SU-DHL-6 (cell line): ENCODE data around the gene HIPK2.

Experiments
- H2AFZ ChIP-seq: fragments of 200-600 bp; sonication (generic); 2 replicates; pipeline ENCODE4 v1.6.1; 2014; ENCODE audit warnings: low read depth, mild to moderate bottlenecking, moderate library complexity, mixed read lengths, antibody characterized with exemption, low read length; ENCODE audit not compliant: severe bottlenecking
- H3F3A ChIP-seq: fragments of 200-600 bp; shearing (Covaris generic); 2 replicates; pipeline ENCODE4 v1.6.0; 2016; ENCODE audit warnings: antibody characterized with exemption, mild to moderate bottlenecking; ENCODE audit not compliant: insufficient read depth
- H3K27ac ChIP-seq: fragments of 200-600 bp; sonication (generic); 2 replicates; pipeline ENCODE4 v1.5.1; 2016; ENCODE audit warnings: low read depth, mild to moderate bottlenecking, low read length, moderate library complexity, mixed read lengths
- H3K27me3 ChIP-seq: fragments of 200-600 bp; sonication (generic), shearing (Covaris generic); 2 replicates; pipeline ENCODE4 v1.6.0; 2014; ENCODE audit warnings: mild to moderate bottlenecking, low read length
- H3K36me3 ChIP-seq: fragments of 200-600 bp; sonication (generic); 2 replicates; pipeline ENCODE4 v1.6.1; 2014; ENCODE audit warnings: mild to moderate bottlenecking, low read length, mixed read lengths
- H3K4me2 ChIP-seq: fragments of 300-600, 200-600 bp; shearing (Covaris generic), sonication (generic); 2 replicates; pipeline ENCODE4 v1.6.0; 2014; ENCODE audit warnings: low read length, low read depth, mild to moderate bottlenecking; ENCODE audit not compliant: poor library complexity, severe bottlenecking
- H3K4me3 ChIP-seq: fragments of 200-600 bp; sonication (generic); 2 replicates; pipeline ENCODE4 v1.5.1; 2014; ENCODE audit warnings: antibody characterized with exemption, low read length, mild to moderate bottlenecking, mixed read lengths; ENCODE audit not compliant: insufficient read depth, poor library complexity, severe bottlenecking
- H3K79me2 ChIP-seq: fragments of 200-600 bp; sonication (generic); 2 replicates; pipeline ENCODE4 v1.6.1; 2014; ENCODE audit warnings: mild to moderate bottlenecking, low read length, moderate library complexity; ENCODE audit not compliant: insufficient read depth
- H3K9ac ChIP-seq: fragments of 200-600 bp; sonication (generic); 2 replicates; pipeline ENCODE4 v1.7.0; 2014; ENCODE audit warnings: mild to moderate bottlenecking, low read length
- H3K9me2 ChIP-seq: fragments of 200-600 bp; sonication (generic); replicated peaks from 2 replicates; pipeline ENCODE4 v1.6.1; 2014; ENCODE audit warnings: low read length; ENCODE audit not compliant: insufficient read depth
- H3K9me3 ChIP-seq: fragments of 200-600 bp; sonication (generic); 2 replicates; pipeline ENCODE4 v1.6.1; 2014; ENCODE audit warnings: low read length, mixed read lengths; ENCODE audit not compliant: insufficient read depth
- H4K20me1 ChIP-seq: fragments of 200-600 bp; sonication (generic); 2 replicates; pipeline ENCODE4 v1.6.1; 2014; ENCODE audit warnings: low read depth, mild to moderate bottlenecking, antibody characterized with exemption, low read length, moderate library complexity, mixed read lengths
- EZH2phosphoT487 ChIP-seq: fragments of 200-600 bp; sonication (generic), shearing (Covaris generic); conservative IDR thresholded peaks from 2 replicates; pipeline ENCODE4 v1.6.1; 2018; ENCODE audit warnings: mild to moderate bottlenecking, antibody characterized with exemption, low read length, moderate library complexity, mixed read lengths
- TF ChIP-seq, protein P1 (sequence below): fragments of 200-600 bp; sonication (generic); IDR thresholded peaks from one replicate; pipeline ENCODE4 v1.5.1; 2017; ENCODE audit warnings: antibody characterized with exemption, mild to moderate bottlenecking, low read length, moderate library complexity; ENCODE audit not compliant: insufficient read depth, poor library complexity, severe bottlenecking

Gene HIPK2

GRCh38 chr7:139567647-139568345 lies 210.0 kb downstream of the HIPK2 start:
- no peak overlapping the region for H3K9ac ChIP-seq
- no peaks in the 10 kb centered on the region for H3K27me3 ChIP-seq
- TF ChIP-seq EZH2phosphoT487 = no peak
- TF ChIP-seq, protein P1, sequence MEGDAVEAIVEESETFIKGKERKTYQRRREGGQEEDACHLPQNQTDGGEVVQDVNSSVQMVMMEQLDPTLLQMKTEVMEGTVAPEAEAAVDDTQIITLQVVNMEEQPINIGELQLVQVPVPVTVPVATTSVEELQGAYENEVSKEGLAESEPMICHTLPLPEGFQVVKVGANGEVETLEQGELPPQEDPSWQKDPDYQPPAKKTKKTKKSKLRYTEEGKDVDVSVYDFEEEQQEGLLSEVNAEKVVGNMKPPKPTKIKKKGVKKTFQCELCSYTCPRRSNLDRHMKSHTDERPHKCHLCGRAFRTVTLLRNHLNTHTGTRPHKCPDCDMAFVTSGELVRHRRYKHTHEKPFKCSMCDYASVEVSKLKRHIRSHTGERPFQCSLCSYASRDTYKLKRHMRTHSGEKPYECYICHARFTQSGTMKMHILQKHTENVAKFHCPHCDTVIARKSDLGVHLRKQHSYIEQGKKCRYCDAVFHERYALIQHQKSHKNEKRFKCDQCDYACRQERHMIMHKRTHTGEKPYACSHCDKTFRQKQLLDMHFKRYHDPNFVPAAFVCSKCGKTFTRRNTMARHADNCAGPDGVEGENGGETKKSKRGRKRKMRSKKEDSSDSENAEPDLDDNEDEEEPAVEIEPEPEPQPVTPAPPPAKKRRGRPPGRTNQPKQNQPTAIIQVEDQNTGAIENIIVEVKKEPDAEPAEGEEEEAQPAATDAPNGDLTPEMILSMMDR = no peak
- no peaks in the 10 kb centered on the region for H3F3A ChIP-seq
- no peaks in the 10 kb centered on the region for H3K36me3 ChIP-seq
- H3K4me3 ChIP-seq = no peak overlapping the region
- H3K27ac ChIP-seq = no peak overlapping the region
- no peak overlapping the region for H2AFZ ChIP-seq
- no peak overlapping the region for H3K4me2 ChIP-seq
- no peaks in the 10 kb centered on the region for H4K20me1 ChIP-seq
- no peaks in the 10 kb centered on the region for H3K9me2 ChIP-seq
- no peaks in the 10 kb centered on the region for H3K79me2 ChIP-seq
- H3K9me3 ChIP-seq = no peaks in the 10 kb centered on the region

- no peaks in the 10 kb centered on the region for H3K9me2 ChIP-seq
- no peaks in the 10 kb centered on the region for H3F3A ChIP-seq
- H3K79me2 ChIP-seq = no peaks in the 10 kb centered on the region
- H3K4me2 ChIP-seq = no peak overlapping the region
- H3K27me3 ChIP-seq = no peaks in the 10 kb centered on the region
- no peak overlapping the region for H2AFZ ChIP-seq
- no peaks in the 10 kb centered on the region for H3K36me3 ChIP-seq
- H3K4me3 ChIP-seq = no peak overlapping the region
- no peaks in the 10 kb centered on the region for H4K20me1 ChIP-seq
- H3K27ac ChIP-seq = no peak overlapping the region
- TF ChIP-seq EZH2phosphoT487 = no peak
- TF ChIP-seq, protein P1 = no peak
- no peak overlapping the region for H3K9ac ChIP-seq
- H3K9me3 ChIP-seq = no peaks in the 10 kb centered on the region
These were observed 210.8 kb downstream of the HIPK2 start for GRCh38 chr7:139566736-139567646.

- Histone ChIP-seq H3K27me3 (no peaks in the 10 kb centered on the region), H4K20me1 (no peaks in the 10 kb centered on the region), H3K79me2 (no peaks in the 10 kb centered on the region), H3K4me2 (no peak overlapping the region), H3F3A (no peaks in the 10 kb centered on the region), H3K27ac (no peak overlapping the region), H3K36me3 (no peaks in the 10 kb centered on the region), H3K9me2 (no peaks in the 10 kb centered on the region), H3K9ac (no peak overlapping the region), H3K9me3 (no peaks in the 10 kb centered on the region), H3K4me3 (no peak overlapping the region), H2AFZ (no peak overlapping the region)
- TF ChIP-seq EZH2phosphoT487 = no peak
- TF ChIP-seq, protein P1 = no peak
These were observed 211.7 kb downstream of the HIPK2 start for GRCh38 chr7:139566075-139566474.
